ENCODE results near the gene LARP4.
"Not testable (repeated sequence)": the region's sequence is repeated elsewhere in the genome, so short reads cannot be mapped to it uniquely, and the experiment has no call there.

The LARP4 gene

DNA sequence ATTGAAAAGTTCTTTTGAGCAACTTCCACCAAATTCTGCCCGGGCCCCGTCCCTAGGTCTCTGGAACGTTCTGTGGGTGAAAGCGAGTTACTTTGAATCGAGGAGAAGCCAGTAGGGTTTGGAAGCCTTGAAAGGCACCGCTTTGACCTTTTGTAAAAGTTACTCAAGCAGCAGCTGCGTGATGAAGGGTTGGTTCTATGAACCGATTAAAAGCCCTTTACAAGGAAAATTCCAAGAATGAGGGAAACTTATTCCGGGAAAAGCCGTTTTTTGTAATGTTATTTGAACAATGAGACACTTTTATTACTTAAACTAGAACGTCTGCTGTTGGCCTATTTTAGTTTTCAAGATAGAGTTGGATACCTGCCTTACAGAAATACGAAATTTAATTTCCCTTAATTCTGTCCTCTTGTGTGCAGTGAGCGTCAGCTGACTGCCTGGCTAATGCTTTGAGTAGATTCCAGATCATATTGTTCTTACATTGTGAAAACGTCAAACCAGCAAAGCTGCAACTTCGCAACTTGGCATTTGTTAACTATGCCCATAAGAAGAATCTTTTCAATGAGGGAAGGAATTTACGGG, 906 bp downstream of the LARP4 start:
- no peak for DNase-seq (ENCODE audit: low spot score)

DNA sequence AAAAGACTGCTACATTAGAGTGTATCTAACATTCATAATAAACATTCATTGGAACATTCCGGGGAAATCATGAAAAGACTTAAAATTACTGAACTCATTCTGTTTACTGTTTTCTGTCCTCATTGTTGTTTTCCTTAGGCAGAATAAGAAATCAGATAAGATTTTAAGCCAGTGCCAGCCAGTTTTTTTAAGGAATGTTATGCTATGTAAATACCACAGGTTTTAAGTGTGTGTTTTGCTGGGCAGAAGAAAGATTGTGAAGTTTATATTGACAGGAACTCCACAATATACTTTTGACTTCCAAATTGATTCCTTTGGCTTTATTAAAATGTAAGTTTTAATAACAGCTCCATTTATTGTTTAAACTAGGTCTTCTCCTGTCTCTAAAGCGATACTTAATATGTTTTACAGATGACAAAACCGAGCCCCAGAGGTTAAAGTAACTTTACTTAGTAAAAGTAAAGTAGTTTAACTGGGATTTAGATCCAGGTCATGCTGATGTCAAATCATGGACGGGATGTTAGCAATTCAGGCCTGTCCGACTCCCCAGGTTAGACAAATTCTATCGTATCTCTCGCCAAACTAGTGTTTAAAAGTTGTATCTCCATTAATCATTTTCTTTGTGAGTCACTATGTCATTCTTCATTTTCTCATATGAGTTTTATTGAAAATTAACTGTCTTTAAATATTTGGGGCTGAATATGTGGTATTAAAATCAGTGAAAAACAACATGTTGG, 1.7 kb downstream of the LARP4 start:
- no peak for DNase-seq (ENCODE audit: low spot score)

DNA sequence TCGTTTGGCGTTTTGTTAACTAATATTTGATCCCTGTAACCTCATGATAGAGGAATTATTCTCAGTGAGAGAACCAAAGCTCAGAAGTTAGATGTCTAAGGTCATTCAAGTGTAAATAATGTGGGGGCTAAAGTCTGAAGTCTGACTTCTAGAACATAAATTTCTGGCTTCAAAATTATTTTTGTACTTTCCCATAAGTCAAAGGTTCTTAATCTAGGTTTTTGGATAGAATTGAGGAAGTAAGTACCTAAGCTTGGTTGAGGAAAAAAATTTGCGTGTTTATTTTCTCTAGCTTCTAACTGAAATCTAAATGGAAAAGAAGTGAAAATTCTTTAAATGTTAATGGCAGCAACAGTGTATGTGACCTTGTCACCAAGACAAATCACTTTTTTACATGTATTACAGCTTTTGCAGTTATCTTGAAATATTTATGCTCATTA, 2.3 kb downstream of the LARP4 start:
- DNase-seq (ENCODE audit: low spot score): no peak

DNA sequence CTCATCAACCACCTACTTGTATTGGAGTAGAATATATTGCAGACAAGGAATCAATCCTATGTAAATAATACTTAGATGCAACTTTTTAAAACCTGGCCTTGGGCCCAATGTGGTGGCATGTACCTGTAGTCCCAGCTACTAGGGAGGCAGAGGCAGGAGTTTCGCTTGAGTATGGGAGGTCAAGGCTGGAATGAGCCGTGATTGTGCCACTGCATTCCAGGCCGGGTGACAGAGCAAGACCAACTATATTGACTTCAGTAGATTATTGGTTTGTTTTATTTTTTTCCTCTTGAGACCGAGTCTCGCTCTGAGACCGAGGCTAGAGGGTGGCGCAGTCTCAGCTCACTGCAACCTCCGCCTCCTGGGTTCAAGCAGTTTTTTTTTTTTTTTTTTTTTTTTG, 3.6 kb downstream of the LARP4 start:
- DNase-seq (ENCODE audit: low spot score): no peak

DNA sequence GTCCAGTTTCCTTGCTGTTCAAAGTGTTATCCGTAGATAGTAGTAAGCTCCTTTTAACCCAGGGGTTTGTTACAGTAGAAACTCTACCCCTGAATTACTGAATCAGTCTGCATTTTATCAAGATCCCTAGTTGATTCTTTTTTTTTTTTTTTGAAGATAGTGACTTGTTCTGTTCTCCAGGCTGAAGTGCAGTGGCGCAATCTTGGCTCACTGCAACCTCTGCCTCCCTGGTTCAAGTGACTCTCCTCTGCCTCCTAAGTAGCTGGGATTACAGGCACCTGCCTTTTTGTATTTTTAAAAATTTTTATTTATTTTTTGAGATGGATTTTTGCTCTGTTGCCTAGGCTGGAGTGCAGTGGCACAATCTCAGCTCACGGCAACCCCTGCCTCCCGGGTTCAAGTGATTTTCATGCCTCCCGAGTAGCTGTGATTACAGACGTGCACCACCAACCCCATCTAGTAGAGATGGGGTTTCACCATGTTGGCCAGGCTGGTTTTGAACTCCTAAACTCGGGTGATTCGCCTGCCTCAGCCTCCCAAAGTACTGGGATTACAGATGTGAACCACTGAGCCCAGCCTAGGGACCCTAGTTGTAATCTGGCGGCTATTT, 10.5 kb downstream of the LARP4 start:
- DNase-seq (ENCODE audit: low spot score): no peak

DNA sequence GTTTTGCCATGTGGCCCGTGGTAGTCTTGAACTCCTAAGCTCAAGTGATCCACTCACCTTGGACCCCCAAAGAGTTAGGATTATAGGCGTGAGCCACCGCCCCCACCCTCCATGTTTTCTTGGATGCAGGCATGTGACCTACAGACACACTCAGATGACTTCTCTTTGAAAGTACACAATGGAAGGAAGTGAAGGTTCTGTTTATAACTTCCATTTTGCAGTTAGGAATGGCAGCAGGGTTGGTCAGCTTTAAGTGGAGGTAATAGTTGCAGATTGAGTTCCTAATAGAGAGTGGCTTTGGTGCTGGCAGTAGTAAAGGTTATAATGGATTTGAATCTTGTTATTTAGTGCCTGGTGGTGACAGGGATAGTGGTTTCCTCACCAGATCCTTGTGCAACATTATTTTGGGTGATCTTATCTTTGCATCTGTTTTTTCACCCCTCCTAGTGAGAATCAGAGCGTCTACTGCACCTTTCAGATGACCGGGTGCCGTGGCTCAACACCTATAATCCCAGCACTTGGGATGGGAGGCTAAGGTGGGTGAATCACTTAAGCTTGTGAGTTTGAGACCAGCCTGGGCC, 15.3 kb downstream of the LARP4 start:
- no peak for DNase-seq (ENCODE audit: low spot score)

DNA sequence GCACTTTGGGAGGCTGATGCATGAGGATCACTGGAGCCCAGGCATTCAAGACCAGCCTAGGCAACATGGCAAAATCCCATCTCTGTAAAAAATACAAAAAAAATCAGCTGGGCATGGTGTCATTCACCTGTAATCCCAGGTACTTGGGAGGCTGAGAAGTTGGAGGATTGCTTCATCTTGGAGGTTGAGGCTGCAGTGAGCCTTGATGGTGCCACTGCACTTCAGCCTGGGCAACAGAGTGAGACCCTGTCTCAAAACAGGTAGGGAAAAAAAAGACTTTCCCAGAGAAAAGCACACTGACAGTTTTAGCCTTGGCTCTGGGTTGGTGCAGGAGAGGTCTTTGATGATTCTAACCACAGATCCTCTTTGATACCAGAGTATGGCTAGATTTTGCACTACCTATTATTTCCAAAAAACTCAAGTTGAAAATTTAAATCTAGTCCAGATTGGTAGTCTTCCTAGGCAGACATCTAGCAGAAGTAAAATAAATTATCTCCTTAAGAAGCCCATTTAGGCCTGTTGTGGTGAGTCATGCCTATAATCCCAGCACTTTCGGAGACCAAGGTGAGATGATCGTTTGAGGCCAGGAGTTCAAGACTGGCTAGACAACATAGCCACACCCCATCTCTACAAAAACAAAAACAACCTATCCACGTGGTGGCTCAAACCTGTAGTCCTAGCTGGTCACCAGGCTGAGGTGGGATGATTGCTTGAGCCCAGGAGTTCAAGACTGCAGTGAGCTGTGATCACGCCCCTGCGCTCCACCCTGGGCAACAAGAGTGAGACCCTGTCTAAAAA, 18.6 kb downstream of the LARP4 start:
- DNase-seq (ENCODE audit: low spot score): no peak

DNA sequence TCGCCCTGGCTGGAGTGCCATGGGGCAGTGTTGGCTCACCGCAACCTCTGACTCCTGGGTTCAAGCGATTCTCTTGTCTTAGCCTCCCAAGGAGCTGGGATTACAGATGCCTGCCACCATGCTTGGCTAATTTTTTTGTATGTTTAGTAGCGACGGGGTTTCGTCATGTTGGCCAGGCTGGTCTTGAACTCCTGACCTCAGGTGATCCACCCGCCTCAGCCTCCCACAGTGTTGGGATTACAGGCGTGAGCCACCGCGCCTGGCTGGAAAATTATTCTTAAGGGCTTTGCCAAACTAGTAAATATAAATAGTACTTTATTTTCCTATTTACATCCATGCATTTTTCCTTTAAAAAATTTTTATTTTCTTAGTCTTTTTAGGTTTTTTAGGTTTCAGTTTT, 22.2 kb downstream of the LARP4 start:
- not testable (repeated sequence) for DNase-seq (ENCODE audit: low spot score)

DNA sequence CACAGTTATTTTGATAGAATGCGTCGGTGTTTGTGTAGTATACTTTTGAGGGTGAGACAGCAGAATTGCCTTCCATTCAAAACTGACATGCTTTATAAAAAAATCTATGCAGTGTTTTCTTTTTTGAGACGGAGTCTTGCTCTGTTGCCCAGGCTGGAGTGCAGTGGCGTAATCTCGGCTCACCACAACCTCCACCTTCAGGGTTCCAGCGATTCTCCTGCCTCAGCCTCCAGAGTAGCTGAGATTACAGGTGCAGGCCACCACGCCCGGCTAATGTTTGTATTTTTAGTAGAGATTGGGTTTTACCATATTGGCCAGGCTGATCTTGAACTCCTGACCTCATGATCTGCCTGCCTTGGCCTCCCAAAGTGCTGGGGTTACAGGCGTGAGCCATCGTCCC, 22.7 kb downstream of the LARP4 start:
- DNase-seq (ENCODE audit: low spot score): not testable (repeated sequence)

DNA sequence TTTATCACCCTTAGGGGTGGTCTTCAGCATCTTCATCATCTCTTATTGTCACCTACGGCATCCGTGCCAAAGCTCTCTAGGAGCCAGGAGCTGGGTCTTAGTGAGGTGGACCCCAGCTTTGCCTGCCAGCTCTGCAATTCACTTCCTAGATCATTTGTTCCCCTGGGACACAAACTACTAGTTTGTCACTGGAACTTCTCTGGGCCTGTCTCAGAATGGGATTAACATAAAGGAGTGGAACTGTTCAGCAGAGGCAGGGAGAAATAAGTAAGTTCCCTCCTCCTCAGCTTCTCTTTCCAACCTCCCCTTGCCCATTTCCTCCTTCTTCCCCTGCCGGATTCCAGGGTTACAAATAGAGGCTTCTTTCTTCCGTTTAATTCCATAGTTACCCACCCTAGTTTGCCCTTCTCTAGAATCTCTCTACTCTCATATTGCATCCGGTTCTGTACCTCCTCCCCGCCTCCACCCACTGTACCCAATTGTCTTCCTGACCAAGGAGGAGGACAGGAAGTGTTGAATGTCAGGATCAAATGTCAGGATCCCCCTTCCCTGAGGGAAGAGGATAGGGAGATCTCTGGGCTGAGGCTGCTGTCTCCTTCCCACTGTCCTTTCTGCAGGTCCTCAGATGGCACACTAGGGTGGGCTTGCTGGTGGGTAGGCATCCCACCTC, 25.0 kb downstream of the LARP4 start:
- no peak for DNase-seq (ENCODE audit: low spot score)

DNA sequence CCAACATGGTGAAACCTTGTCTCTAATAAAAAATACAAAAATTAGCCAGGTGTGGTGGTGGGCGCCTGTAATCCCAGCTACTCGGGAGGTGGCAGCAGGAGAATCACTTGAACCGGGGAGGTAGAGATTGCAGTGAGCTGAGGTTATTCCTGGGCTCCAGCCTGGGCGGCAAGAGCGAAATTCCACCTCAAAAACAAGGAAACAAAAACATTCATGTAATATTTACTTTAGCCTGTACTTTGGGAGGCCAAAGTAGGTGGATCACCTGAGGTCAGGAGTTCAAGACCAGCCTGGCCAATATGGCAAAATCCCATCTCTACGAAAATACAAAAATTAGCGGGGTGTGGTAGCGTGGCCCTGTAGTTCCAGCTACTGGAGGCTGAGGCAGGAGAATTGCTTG, 31.0 kb downstream of the LARP4 start:
- DNase-seq (ENCODE audit: low spot score): not testable (repeated sequence)

DNA sequence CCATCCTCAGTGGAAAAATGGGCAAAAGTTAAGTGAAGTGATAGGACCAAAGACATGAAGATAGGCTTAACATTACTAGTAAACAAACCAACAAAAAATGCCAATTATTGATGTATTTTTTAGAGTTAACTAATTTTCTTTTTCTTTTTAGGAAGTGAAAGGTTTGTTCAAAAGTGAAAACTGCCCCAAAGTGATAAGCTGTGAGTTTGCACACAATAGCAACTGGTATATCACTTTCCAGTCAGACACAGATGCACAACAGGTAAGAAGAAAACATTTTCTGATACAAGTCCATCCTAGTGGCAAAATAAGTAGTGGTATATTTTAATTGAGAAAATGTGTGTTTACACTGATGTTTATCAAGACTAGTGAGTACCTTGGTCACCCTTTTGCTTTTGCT, 39.6 kb downstream of the LARP4 start:
- no peak for DNase-seq (ENCODE audit: low spot score)

DNA sequence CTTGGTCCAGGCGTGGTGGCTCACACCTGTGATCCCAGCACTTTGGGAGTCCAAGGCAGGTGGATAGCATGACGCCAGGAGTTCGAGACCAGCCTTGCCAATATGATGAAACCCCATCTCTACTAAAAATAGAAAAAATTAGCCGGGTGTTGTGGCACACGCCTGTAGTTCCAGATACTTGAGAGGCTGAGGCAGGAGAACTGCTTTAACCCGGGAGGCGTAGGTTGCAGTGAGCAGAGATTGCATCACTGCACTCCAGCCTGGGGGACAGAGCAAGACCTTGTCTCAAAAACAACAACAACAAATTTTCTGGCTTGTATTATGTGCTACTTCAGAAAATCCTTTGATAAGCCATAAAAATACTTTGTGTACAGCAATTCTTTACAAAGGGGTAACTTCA, 41.1 kb downstream of the LARP4 start:
- DNase-seq (ENCODE audit: low spot score): no peak

DNA sequence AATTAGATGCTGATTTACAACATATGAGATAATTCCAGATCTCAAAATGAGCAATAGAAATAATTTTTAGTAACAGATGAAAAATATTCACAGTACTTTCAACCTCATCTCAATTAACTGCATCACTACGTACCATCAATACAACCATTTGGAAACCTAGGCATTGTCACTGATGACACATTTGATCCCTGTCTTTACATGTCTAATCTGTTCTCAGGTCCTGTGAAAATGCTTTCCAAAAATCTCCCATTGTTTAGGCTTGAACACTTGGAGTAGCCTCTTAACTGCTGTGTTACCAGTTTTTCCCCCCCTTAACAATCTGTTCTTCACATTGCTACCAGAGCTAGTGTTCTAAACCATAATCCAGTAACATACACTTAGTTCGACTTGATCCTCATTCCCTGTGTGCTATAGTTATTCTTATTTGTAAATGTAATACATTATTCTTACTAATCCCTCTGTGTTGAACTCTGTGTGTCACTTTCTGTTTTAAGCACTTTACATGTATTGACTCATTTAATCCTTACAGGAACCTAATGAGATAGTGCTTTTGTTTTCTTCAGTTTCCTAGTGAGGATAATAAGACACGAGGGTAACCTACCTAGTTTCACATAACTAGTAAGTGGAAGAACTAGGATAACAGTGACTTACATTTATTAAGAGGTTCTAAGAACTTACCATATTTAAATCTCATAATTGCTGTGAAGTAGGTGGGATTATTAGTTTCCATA, 41.7 kb downstream of the LARP4 start:
- no peak for DNase-seq (ENCODE audit: low spot score)

DNA sequence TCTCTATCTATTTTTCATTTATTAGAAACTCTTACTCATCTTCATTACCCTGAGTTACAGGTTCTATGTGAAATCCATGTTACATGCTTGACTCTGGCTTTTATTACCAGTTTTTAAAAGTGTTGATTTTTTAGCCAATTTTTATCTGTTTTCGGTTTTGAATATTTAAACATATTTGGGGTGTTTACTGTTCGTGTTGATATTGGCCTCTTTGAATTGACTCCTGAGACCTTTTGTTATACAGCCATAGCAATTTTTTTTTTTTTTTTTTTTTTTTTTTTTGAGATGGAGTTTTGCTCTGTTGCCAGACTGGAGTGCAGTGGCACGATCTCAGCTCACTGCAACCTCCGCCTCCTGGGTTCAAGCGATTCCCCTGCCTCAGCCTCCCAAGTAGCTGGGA, 49.0 kb downstream of the LARP4 start:
- not testable (repeated sequence) for DNase-seq (ENCODE audit: low spot score)

DNA sequence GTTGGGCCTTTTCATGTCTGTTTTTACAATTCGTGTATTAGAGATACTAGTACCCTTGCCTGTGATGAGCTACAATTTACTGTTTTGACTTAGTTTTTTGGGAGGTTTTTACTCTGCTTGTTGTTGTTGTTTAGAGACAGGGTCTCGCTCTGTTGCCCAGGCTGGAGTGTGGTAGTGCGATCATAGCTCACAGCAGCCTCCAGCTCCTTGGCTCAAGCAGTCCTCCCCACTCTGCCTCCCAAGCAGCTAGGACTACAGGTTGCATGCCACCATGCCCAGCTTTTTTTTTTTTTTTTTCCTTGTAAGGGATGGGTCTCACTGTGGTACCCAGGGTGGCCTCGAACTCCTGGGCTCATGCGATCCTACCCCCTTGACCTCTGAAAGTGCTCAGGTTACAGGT, 52.1 kb downstream of the LARP4 start:
- no peak for DNase-seq (ENCODE audit: low spot score)

DNA sequence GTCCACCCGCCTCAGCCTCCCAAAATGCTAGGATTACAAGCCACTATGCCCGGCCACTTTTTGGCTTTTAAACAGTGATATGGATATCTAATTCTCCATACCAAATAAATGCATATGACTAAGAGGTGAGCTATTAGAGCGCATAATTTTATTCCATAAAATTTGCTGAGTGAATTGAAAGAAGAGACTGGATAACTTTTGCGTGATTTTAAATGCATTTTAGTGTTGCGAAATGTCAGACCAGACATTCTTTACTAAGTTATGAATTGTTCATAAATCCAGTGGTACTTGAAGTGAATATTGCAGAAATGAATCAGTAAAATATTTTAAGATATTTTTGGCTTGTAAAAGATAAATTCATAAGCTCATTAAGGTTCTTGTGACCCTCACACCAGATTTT, 53.2 kb downstream of the LARP4 start:
- DNase-seq (ENCODE audit: low spot score): no peak

DNA sequence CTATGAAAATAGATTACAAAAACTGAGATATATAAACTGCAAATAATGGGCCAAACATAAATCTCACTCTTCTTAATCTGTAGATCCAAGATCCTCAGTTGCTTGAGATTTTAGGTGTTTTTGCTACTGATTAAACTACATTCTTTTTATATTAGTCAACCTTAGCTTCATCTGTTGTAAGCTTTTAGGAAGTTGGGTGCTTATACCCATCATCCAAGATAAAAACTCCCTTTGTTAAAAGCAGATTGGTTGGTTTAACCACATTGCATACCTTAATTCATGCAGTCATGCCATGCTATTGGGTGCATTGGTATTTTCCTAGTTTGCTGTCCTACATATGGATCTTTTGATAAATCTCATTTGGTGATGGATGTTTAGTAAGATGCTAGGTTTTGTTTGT, 57.9 kb downstream of the LARP4 start:
- no peak for DNase-seq (ENCODE audit: low spot score)

DNA sequence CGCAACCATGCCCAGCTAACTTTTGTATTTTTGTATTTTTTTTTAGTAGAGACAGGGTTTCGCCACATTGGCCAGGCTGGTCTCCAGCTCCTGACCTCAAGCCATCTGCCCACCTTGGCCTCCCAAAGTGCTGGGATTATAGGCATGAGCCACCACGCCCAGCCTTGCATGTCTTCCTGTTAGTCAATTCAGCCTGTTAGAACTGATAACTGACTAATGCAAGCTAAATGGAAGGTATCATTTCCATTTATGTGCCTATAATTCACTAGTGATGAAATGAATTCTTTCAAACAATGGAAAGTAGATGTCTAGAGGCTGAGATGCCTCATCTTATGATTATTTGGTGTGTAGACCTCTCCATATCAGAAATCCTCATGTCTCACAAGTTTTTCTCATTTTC, 66.8 kb downstream of the LARP4 start:
- no peak for DNase-seq (ENCODE audit: low spot score)

DNA sequence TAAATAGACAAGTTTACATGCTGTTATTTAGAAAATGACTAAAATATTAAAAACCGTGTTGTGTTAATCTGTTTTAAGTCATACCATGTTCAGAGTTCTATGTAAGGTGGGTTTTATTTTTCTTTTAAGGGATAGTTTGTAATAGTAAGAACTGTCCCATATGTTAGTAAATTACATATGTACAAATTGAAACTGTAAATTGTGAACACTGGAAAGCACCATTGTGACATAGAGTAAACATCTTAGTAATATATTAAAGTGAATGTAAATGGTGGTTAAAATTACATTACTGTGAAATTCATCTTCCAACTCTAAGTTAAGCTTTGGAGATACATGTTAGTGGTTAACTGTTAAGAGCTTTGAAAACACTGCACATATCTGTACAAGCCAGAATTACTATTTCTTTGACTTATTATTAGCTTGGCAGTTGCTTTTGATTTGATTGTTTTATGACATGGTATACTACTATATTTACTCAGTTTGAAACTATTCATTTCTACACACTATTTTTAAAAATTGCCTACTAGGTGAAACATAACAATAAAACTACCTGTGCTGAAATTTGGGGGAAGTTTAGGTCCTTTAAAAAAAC, 76.7 kb downstream of the LARP4 start:
- DNase-seq (ENCODE audit: low spot score): no peak

DNA sequence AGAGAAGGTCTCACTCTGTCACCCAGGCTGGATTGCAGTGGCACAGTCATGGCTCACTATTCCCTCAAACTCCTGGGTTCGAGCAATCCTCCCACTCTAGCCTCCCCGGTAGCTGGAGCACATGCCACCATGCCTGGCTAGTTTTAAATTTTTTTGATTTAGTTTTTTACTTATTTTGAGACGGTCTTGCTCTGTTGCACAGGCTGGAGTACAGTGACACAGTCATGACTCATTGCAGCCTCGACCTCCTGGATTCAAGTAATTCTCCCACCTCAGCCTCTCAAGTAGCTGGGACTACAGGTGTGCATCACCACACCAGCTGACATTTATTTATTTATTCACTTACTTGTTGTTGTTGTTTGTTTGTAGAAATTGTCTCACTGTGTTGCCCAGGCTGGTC, 81.9 kb downstream of the LARP4 start:
- no peak for DNase-seq (ENCODE audit: low spot score)

All from CD4-positive, alpha-beta T cell treated with Interleukin-6 at 100 ng/mL for 8 hours (primary cell).